ENCODE measurements around the gene DTNB.

GRCh38 chr2:25387876-25388449 is 285.4 kb downstream of the DTNB start:
- no peak for TF ChIP-seq CTCF (IDR thresholded peaks at IDR 0.05; ENCODE audit: poor library complexity)
- TF ChIP-seq EZH2 (IDR thresholded peaks at IDR 0.05; ENCODE audit: borderline replicate concordance) = no peak
- TF ChIP-seq EZH2phosphoT487 (IDR thresholded peaks at IDR 0.05; ENCODE audit: low read depth, severe bottlenecking, unreplicated experiment) = no peak
